22Rv1 (cell line): Measurements from ENCODE around the gene LRRC8B.

Source experiments
- CTCF ChIP-seq: fragments of 450-650 bp; IDR thresholded peaks from 2 replicates; pipeline ENCODE4 v1.5.1; 2017; ENCODE audit warnings: mild to moderate bottlenecking
- ZFX ChIP-seq: fragments of 450-650 bp; IDR thresholded peaks from 2 replicates; pipeline ENCODE4 v1.6.1; 2017; ENCODE audit warnings: antibody characterized with exemption, borderline replicate concordance

- TF ChIP-seq CTCF (no peak), ZFX (no peak)
These were observed 17.7 kb downstream of the LRRC8B start for GRCh38 chr1:89542345-89542744.
